Measurements from ENCODE around the gene ADGRA1.
A peak's percentile ranks its signal among the peaks of the same experiment; 100 is the strongest.

Gene ADGRA1

DNA sequence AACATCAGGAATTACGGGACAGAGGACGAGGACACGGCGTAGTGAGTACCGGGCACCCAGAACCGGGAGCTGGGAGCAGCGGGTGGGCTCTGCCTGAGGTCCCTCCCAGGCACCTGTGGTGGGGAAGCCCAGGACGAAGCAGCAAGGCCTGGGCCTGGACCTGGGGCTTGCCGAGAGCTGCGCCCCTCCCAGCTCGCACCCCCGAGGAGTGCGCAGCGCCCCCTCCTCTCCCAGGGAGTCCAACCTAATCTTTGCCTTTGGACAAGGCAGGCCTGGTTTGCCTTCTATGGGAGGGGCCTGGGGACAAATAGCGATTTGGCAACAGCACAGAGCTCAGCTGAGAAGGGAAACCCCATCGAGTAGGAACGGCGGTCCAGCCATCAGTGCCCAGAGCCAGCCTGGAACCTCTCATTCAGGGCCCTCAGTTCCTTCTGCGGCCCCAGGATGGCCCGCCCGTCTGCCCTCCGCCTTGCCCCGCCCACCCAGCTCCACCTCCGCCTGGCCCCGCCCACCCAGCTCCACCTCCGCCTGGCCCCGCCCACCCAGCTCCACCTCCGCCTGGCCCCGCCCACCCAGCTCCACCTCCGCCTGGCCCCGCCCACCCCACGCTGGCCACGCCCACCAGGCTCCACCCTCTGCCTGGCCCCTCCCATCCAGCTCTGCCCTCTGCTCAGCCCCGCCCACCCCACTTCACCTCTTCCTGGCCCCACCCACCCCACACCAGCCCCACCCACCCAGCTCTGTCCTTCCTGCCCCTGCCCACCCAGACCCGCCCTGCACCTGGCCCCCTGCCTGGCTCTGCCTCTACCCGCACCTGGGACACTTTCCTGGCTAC, 39.8 kb downstream of the ADGRA1 start:
- DNase-seq, result peak in 1 of 56 donors; percentile 69

DNA sequence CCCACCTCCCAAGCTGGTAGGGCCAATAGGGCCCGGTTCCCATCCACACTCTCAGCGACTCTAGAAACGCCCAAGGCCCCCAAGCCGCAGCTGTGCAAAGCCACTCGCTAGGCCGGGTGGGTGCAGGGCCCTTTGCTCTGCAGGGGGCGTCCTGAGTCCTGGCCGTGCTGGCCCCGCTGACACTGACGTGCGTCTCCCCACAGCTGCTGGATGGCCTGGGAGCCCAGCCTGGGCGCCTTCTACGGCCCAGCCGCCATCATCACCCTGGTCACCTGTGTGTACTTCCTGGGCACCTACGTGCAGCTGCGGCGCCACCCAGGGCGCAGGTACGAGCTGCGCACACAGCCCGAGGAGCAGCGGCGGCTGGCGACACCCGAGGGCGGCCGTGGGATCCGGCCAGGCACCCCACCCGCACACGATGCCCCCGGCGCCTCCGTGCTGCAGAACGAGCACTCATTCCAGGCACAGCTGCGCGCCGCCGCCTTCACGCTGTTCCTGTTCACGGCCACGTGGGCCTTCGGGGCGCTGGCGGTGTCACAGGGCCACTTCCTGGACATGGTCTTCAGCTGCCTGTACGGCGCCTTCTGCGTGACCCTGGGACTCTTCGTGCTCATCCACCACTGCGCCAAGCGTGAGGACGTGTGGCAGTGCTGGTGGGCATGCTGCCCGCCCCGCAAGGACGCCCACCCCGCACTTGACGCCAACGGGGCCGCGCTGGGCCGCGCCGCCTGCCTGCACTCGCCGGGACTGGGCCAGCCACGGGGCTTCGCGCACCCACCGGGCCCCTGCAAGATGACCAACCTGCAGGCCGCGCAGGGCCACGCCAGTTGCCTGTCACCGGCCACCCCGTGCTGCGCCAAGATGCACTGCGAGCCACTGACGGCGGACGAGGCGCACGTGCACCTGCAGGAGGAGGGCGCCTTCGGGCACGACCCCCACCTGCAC, 40.7 kb downstream of the ADGRA1 start:
- DNase-seq, result no peak

DNA sequence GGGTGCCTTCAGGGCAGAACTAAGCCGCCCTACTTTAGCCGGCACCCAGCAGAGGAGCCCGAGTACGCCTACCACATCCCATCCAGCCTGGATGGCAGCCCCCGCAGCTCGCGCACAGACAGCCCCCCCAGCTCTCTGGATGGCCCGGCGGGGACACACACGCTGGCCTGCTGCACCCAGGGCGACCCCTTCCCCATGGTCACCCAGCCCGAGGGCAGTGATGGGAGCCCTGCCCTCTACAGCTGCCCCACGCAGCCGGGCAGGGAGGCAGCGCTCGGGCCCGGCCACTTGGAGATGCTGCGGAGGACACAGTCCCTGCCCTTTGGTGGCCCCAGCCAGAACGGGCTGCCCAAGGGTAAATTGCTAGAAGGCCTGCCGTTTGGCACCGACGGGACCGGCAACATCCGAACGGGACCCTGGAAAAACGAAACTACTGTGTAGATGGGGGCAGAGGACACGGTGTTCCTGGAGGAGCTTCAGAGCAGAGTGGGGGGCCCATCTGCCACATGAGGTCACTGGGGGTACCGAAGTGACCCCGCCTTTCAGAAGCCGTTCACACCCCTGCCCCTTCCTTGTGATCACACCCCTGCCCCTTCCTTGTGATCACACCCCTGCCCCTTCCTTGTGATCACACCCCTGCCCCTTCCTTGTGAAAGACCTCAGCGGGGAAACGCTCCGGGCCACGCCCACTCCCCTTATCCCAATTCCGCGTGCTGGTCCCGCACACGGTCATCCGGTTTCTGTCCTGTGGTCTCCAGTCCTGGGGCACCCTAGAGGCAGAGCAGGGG, 41.5 kb downstream of the ADGRA1 start:
- DNase-seq, result no peak

DNA sequence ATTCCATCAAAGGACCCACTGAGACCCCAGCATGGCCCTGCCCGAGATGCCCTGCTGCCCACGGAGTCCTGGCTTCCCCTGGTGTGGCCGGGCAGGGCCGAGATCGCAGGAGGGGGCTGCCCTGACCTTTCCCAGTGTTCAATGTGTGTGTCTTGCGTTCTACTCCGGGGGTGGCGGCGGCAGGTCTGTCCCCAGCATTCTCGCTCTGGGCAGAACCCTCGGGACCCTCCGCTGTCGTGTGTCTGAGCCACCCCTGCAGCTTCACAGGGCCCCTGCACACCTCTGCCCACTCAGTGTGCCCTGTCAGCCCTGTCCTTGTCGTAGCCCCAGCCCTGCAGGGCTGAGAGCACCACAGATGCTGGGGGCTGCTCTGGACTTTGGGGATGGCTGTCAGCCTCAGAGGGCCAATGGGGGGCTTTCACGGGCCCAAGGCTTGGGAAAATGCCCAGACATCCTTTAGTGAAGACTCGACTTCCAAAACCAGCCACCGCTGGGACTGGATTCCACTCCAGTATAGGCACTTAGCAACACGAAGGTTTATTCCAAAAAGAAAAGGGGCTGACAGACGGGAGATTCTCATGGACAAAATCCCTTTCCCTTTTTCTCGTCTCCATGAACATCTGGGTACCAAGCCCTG, 42.3 kb downstream of the ADGRA1 start:
- DNase-seq, result no peak

DNA sequence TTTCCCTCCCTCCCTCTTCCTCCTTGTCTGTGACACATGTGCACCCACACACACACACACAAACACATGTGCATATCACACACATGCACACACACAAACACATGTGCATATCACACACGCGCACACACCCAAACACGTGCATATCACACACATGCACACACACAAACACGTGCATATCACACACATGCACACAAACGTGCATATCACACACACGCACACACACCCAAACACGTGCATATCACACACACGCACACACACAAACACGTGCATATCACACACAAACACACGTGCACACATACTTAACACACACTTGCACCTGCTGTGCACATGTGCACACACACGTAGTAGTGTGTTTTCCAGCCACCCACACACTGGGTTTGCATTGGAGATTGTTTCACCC, 42.9 kb downstream of the ADGRA1 start:
- no peak for DNase-seq

DNA sequence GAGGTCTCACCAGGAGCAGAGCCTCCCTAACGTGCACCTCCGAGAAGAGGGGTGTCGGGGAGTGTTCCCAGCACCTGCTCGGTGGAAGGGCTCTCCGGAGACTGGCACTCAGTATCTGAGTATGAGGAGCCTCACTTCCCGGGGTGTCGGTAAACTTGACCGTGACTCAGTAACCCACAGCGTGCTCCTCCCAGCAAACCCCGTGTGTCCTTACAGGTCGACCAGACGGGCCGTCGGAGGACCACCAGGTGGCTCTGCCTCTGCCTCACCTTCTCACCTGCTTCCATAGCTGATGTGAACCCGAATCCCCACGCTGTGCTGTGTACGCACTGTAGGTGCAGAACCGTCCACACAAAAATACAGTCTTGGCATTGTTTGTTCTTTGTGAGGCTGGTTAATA, 43.3 kb downstream of the ADGRA1 start:
- DNase-seq, result no peak

DNA sequence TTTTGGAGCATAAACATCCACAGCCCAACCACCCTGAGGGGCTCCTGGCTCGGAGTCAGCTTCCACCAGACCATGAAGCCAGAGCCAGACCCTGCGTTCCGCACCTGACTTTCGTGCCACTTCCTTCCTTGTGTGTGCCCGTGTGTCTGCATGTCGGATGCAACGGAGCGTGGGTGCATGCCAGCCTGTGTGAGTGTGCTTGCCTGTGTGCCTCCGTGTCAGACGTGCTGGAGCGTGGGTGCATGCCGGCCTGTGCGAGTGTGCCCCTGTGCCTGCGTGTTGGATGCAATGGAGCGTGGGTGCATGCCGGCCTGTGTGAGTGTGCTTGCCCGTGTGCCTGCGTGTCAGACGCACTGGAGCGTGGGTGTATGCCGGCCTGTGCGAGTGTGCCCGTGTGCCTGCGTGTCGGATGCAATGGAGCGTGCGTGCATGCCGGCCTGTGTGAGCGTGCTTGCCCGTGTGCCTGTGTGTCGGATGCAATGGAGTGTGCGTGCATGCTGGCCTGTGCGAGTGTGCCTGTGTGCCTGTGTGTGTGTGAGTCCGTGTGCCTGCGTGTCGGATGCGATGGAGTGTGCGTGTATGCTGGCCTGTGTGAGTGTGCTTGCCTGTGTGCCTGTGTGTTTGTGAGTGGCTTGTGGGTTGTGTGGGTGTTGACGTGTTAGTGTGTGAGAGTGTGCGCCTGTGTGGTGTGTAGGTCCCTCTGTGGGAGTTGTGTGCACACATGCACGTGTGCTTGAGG, 44.2 kb downstream of the ADGRA1 start:
- DNase-seq, result no peak

DNA sequence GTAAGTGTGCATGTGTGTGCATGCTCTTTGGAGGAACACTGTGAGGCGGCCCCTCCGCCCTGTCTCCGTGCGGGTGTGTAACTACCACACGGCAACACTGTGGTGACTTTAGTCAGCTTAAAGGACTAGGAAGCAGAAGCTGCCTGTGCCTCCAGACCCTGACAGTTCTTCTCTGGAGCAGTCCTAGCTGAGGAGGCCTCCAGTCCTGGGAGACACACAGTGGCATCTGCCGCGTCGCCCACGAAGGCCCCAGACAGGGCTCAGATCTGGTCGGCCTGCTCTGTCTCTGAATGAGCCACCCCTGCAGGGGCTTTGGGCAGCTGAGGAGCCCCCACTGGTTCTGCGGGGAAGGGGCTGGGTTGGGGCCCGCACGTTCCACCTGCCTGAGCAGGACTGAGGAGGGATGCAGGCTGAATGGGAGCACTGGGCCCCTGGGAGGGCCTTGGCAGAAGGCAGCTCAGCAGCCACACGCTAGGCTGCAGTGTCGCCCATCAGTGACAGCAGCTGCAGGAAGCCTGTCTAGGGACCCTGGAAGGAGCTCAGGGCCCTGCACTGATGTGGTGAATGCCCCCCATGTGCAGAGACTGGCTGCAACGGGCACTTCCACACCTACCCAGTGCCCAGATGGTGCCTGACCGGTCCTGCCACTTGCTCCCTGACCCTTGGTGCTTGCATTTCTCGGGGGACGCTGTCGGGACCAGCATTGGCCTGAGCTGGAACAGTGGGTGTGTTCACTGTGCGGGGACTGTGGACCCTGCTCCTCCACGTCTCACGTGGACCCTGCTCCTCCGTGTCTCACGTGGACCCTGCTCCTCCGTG, 45.0 kb downstream of the ADGRA1 start:
- DNase-seq, result no peak

DNA sequence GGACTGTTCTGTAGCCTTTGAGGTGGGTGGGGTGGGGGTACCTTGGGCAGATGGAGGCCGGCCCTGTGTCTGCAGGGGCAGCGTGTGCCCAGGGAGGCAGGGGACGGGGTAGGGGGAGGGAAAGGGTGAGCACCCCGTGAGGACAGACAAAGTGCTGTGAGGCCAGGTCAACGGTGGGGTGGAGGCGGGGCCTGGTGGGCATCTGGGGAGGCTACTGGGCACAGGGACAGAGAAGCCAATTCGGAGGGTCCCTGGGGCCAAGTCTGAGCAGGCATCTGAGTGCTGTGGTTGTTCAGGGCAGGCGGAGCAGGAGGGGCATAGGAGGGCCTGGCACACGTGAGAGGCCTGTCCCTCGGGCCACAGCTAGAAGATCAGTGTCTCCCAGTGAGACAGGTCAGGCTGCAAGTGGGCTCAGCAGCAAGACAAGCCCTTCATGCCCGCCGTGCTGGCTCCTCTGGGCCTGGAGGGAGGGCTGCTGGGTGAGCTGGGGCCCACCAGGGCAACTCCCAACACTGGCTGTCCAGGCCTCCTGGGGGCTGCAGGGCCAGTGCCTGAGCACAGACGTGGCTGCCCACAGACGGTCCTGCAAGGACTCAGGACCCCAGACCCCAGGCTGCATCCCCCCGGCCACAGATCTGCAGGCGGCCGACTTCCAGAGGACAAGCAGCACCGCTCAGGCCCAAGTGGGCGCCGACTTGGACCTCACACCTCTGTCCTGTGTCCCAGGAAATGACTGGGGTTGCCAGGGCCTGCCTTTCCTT, 45.9 kb downstream of the ADGRA1 start:
- no peak for DNase-seq

DNA sequence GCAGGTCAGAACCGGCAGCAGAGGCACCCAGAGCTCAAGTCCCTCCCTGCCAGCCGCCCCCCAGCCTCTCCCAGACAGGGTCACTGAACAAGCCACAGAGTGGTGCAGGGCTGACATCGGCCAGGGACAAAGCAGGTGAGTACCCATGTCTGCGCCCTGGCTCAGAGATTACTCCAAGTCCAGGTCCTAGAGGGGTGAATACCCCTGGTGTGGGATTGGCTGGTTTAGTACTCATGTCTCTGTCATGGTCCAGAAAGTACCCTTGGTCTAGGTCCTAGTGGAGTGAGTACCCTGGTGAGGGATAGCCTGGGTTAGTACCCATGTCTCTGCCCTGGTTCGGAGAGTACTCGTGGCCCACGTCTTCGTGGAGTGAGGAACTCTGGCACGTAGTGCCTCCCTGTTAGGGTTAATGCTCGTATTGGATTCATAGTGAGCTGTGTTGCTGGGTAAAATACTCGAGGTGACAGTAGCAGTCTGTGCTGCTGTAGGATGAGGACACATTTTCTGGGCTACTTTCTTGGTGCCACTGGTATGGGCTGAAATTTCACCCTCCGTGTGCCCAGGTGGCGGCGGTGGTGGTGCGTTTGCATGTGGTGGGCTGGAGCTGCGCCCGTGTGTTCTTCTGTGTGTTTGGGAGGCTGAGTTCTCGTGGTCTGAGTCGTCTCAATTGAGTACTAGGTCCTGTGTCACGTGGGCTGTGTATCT, 46.8 kb downstream of the ADGRA1 start:
- no peak for DNase-seq

DNA sequence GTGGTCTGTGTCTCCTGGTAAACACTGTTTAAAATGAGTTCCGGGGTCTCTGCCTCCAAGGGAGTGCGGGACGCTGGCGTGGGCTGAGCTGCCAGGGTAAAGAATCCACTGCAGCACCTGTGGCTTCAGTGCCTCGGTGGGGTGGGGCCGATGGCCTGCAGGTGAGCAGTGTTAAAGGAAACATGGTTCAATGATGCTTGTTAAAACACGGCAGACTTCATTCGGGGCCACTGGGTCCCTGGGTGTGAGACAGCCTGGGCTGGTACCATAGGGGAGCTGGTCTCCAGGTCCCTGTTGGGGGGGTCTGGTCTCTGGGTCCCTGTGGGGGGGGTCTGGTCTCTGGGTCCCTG, 47.4 kb downstream of the ADGRA1 start:
- no peak for DNase-seq

DNA sequence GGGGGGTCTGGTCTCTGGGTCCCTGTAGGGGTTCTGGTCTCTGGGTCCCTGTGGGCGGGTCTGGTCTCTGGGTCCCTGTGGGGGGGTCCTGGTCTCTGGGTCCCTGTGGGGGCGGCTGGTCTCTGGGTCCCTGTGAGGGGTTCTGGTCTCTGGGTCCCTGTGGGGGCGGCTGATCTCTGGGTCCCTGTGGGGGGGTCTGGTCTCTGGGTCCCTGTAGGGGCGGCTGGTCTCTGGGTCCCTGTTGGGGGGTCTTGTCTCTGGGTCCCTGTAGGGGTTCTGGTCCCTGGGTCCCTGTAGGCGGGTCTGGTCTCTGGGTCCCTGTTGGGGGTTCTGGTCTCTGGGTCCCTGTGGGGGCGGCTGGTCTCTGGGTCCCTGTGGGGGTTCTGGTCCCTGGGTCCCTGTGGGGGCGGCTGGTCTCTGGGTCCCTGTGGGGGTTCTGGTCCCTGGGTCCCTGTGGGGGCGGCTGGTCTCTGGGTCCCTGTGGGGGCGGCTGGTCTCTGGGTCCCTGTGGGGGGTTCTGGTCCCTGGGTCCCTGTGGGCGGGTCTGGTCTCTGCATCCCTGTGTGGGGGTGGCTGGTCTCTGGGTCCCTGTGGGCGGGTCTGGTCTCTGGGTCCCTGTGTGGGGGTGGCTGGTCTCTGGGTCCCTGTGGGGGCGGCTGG, 49.9 kb downstream of the ADGRA1 start:
- peak in 1 of 56 donors; percentile 84 for DNase-seq

DNA sequence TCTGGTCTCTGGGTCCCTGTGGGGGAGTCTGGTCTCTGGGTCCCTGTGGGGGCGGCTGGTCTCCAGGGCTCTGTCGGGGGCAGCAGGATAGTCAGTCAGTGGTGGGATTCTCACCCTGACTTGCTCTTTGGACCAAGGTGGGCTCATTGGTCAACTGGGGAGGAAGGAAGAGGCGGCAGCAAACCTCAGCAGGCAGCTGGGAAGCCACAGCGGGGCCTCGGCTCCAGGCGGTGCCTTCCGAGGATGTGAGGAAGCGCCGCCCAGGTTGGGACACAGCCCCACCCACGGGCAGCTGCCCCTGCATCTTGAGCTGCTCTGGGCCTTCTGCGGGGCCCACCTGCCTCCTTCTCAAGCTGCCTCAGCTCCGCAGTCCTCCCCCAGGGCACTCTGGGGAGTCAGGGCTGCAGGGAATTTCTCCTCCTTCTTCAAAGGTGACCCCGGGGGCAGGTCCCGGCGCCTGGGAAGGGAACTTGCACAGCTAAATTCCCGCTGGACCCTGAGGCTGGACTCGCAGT, 51.9 kb downstream of the ADGRA1 start:
- DNase-seq, result no peak

DNA sequence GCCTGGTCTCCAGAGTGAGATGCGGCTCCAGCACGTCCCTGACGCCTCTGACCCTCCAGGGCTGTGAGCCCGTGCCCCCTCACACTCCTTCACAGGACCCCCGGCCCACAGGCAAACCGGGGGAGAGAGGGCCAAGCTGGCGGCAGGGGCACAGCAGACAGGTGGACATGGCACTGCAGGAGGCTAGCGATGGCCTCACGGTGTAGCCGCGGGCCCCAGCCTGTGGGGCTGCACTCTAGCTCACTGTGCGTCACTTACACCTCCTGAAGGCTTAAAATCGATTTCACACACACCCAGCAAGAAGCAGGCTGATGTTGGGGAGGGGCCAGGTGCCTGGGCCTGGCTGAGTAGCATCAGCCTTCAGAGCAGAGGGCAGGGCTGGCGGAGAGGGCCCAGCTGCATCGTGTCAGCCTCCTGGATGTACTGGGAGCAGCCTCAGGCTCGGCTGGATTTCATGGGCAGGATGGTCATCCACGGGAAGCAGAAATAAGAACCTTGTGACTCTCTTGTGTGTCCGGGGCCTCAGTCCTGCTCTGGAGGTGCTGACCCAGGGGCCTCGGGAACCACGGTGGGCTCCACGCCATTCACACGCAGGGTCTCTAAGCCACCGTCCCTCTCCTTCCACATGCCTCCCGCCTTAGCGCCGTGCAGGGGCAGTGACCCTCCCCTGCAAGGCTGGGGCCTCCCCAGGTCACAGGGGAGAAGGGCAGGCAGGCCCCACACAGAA, 52.9 kb downstream of the ADGRA1 start:
- DNase-seq, result no peak

DNA sequence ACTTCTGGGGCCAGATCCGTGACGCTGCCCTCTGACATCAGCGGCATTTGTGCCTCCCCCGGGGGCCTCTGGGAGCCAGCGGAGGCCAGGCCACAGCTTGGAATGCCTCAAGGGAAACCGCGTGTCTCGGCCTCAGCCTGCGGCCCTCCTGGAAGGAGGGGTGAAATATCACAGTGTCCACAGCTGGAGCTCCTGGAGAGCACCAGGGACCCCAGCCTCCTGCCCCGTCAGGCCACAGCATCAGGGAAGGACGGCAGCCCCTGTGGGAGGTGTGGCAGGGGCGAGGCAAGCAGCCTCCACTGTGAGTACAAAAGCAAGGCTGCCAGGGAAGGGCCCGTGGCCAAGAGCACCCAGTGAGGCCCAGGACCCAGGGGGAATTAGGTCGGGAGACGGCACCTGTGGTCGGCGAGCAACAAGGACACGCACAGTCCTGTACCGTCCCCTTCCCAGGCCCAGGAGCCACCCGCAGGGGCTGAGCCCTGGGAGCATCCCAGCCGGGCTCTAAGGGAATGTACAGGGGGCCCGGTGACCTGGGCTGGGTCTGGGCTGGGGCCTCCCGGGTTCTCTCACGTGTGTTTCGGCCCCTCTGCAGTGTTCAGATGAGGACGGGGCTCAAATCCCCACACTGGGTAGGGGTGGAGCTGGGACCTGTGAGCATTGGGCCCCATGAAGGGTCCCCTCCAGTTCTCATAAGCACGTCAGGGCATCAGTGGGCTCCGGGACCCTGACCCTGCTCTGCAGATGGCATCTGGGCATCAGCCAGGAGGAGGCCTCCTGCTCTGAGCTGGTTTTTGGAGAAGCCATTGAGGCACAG, 53.6 kb downstream of the ADGRA1 start:
- DNase-seq, result no peak

DNA sequence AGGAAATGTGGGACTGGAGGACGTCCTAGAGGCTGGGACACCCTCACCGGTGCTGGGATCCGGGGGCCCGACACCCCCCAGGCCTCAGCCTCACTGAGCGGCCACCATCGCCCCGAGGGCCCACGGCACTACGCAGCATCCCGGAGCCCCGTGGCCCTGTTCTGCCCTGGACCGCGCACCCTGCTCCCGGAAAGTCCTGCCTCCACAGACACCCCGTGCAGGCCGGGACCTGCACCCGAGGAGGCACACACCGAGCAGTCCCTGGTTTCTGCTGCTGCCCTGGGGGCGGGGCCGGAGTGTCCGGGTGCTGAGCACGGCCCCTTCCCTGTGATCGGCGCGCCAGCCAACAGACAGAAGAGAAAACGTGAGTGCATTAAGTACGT, 54.2 kb downstream of the ADGRA1 start:
- DNase-seq, result no peak

Measured in amygdala (tissue), 56 donors.